ENCODE measurements around the gene PRPF38B.

PRPF38B gene

GRCh38 chr1:108703939-108704338, 11.8 kb downstream of the PRPF38B start:
- ATAC-seq (ENCODE audit: low read depth) = no peak; the same call in 2 of the 3 replicates
- H3K36me3 ChIP-seq (ENCODE audit: low read depth) = peaks cover 30% of the 10 kb centered on the region
- no peaks in the 10 kb centered on the region for H3K9me3 ChIP-seq (ENCODE audit: severe bottlenecking)
- H3K4me1 ChIP-seq (ENCODE audit: insufficient read depth, poor library complexity, severe bottlenecking) = peaks cover 12% of the 10 kb centered on the region
- no peak for DNase-seq (ENCODE audit: low spot score)
- H3K27me3 ChIP-seq (ENCODE audit: insufficient read depth, poor library complexity, severe bottlenecking) = no peaks in the 10 kb centered on the region
- peak overlapping the region; percentile 47 for H3K27ac ChIP-seq (ENCODE audit: poor library complexity, severe bottlenecking)
- H3K4me3 ChIP-seq (ENCODE audit: severe bottlenecking) = no peak overlapping the region
- no peak for TF ChIP-seq CTCF (IDR thresholded peaks at IDR 0.05; ENCODE audit: poor library complexity, severe bottlenecking)

- H3K4me1 ChIP-seq (ENCODE audit: insufficient read depth, poor library complexity, severe bottlenecking) = peaks cover 12% of the 10 kb centered on the region
- no peak overlapping the region for H3K4me3 ChIP-seq (ENCODE audit: severe bottlenecking)
- peak overlapping the region; percentile 47 for H3K27ac ChIP-seq (ENCODE audit: poor library complexity, severe bottlenecking)
- ATAC-seq (ENCODE audit: low read depth) (peak; percentile 87), DNase-seq (ENCODE audit: low spot score) (no peak)
- H3K9me3 ChIP-seq (ENCODE audit: severe bottlenecking) = no peaks in the 10 kb centered on the region
- no peak for TF ChIP-seq CTCF (IDR thresholded peaks at IDR 0.05; ENCODE audit: poor library complexity, severe bottlenecking)
- no peaks in the 10 kb centered on the region for H3K27me3 ChIP-seq (ENCODE audit: insufficient read depth, poor library complexity, severe bottlenecking)
- peaks cover 25% of the 10 kb centered on the region for H3K36me3 ChIP-seq (ENCODE audit: low read depth)
Observed at GRCh38 chr1:108704496-108704895, 12.4 kb downstream of the PRPF38B start.

DNA sequence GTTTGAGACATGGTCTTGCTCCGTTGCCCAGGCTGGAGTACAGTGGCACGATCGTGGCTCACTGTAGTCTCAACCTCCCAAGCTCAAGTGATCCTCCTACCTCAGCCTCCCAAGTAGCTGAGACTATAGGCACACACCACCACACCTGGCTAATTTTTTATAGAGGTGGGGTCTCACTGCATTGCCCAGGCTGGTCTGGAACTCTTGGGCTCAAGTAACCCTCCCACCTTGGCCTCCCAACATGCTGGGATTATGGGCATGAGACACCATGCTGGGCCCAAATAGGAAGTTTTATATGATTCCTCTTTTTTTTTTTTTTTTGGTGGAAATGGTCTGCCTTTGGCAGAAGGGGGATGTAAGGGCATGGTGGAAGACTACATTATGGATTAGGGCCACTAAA, 14.5 kb downstream of the PRPF38B start:
- DNase-seq (ENCODE audit: low spot score) (no peak), ATAC-seq (ENCODE audit: low read depth) (no peak)
- Histone ChIP-seq H3K9me3 (ENCODE audit: severe bottlenecking) (no peaks in the 10 kb centered on the region), H3K27me3 (ENCODE audit: insufficient read depth, poor library complexity, severe bottlenecking) (no peaks in the 10 kb centered on the region), H3K4me3 (ENCODE audit: severe bottlenecking) (no peak overlapping the region), H3K27ac (ENCODE audit: poor library complexity, severe bottlenecking) (no peak overlapping the region), H3K36me3 (ENCODE audit: low read depth) (peaks cover 3% of the 10 kb centered on the region), H3K4me1 (ENCODE audit: insufficient read depth, poor library complexity, severe bottlenecking) (peaks cover 12% of the 10 kb centered on the region)
- TF ChIP-seq CTCF (IDR thresholded peaks at IDR 0.05; ENCODE audit: poor library complexity, severe bottlenecking) = no peak

DNA sequence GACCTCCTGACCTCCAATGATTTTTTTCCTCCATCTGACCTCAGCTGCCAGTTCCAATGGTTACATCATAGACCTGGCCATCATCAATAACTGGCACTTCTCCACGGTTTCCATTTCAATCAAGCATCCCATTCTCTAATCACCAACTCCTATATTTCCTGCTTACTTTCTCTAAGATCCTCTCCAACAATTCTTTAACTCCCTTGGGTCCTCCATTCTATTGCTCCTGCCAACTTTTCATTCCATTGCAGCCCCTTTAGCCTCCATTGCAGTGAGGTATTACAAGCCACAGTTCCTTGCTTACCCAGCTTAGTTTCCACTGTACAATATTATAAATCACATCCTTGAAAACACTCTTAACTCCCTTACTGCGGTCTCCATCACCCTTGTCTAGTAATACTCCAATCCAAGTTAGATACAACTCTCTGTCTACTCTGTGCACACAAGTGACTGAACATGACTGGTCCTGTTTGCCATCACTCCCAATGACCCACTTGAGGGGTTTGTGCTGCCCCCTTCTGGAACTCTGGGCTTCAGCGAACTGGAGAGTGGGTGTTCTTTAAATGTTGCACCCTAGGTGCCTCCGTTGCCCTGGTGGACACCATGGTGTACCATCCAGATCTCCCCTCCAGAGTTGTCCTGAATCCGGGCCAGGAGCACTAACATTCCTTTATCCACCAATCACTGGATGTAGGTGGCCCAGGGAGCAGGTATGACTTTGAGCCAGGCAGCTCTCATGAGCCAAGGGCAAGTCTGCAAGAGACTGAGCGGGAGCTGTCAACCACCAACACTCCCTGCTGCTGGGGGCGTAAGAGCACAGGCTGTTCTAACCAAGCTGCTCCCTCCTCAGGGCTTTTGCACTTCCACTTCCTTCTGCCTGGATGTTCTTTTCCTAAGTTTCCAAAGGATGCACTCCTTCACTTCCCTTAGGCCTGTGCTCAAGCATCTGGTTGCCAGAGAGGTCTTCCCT, 16.9 kb downstream of the PRPF38B start:
- no peak overlapping the region for H3K4me3 ChIP-seq (ENCODE audit: severe bottlenecking)
- no peaks in the 10 kb centered on the region for H3K36me3 ChIP-seq (ENCODE audit: low read depth)
- H3K4me1 ChIP-seq (ENCODE audit: insufficient read depth, poor library complexity, severe bottlenecking) = peaks cover 8% of the 10 kb centered on the region
- no peaks in the 10 kb centered on the region for H3K9me3 ChIP-seq (ENCODE audit: severe bottlenecking)
- TF ChIP-seq CTCF (IDR thresholded peaks at IDR 0.05; ENCODE audit: poor library complexity, severe bottlenecking) = peak; percentile 7
- no peak for ATAC-seq (ENCODE audit: low read depth)
- no peak overlapping the region for H3K27ac ChIP-seq (ENCODE audit: poor library complexity, severe bottlenecking)
- no peaks in the 10 kb centered on the region for H3K27me3 ChIP-seq (ENCODE audit: insufficient read depth, poor library complexity, severe bottlenecking)
- no peak for DNase-seq (ENCODE audit: low spot score)

Data from RWPE2 (cell line).